ENCODE data around the gene CDK7. TPM values are rescaled to one million over a fixed set of nuclear protein-coding genes. Genes with fewer than 3 reads are reported as not detected.

The CDK7 gene
- total RNA-seq, 1 experiment from 2014 or later: 96.2 TPM

DNA sequence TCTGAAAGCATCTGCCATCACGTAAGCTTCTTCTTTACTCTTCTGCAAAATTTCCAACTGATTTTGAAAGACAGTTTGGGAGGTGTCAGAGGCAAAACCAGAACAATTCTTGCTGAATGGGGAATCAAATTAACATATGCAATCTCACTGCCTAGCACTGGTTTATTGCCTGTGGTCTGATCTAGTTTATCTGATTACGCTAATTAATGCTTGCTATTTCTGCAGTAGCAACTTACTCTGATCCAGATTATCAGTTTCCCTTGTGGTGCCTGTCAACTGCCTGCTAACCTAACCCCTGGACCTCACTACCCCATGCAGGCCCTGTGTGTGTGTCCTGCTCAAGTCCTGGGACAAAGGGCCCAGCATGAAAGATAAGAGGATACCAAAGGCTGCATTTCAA lies 57.6 kb downstream of the CDK7 start:
- DNase-seq (ENCODE audit: low spot score): no peak

DNA sequence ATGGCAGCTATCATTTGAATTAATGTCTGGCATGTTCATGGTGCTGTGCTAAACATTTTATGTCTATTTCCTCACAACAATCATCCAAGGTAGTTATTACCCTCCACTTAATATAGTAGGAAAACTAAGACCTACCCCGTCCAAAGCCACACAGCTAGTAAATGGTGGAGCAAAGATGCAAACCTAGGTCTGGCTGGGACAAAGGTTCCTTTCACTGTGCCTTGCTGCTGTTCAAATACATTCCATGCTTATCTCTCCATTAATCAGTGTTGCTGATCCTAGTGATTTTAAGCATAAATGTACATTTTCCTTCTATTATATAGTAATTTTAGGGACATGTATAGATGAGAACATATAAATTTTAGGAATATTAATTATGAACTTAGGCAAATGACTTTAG lies 59.2 kb downstream of the CDK7 start:
- DNase-seq (ENCODE audit: low spot score): no peak

DNA sequence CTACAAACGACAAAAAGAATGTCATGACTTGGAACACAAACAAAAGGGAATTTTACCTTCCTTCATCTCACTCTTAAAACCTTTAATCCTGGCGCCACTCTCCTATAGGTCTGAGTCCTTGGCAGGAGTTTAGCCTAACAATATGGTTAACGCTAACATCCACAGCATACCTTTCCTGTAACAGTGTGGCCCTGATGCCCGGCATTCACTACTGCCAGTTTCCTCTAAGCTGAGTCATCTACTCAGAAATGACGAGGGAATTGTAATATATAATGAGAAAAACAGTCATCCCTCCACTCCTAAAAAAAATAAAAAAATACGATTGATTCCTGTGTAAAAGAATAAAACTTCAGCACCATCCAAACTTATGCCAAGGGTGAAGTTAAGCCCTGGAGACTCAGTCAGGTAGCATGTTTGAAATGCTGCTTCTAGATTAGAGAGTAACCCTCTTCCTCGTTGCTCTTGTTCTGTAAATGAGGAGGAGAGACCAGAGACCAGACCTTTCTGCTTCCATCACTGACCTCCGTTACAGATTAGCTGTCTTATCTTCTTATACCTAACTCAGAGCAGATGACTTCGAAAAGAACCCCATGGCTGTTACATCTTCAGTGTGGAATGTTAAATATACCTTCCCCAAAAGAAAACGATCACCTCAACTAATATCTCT lies 60.5 kb downstream of the CDK7 start:
- DNase-seq (ENCODE audit: low spot score): peak; percentile 66

DNA sequence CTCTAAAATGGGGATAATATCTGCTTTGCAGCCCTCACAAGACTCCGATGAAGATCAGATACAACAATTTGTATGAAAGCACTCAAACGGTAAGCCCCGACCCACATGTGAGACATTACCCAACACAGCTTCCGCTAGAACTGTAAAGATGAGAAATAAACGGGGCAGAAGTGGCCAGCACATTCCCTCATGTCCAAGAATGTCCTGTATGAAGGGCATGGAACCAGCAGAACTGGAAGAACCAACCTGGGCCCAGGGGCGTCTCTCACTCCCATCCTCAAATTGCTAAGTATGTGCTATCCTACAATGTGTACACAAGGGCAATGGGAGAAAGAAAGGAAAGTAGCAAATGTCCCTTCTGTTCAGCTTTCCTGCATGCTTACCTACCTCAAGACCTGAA lies 64.9 kb downstream of the CDK7 start:
- DNase-seq (ENCODE audit: low spot score): no peak

DNA sequence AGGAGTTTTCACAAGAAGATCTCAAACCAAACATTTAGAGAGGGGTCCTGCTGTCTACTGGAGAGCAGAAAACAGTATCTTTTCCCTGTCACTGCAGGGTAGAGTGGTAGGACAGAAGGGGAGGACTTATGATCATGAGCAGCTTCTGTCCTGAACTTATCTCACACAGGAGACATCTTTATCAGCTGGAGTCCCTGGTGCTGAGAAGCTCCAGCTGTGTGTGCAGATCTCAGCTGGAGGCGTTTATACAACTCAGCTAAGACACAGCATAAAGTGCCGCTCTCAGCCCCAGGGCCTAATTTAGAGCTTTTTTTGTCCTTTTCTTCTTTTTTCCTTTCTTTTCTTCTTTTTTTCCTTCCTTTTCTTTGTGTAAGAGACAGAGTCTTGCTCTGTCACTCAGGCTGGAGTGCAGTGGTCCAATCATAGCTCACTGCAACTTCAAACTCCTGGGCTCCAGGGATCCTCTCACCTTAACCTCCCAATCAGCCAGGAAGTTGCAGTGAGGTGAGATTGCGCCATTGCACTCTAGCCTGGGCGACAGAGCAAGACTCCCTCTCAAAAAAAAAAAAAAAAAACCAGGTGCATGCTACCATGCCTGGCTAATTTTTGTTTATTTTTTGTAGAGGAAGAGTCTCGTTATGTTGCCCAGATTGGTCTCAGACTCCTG lies 66.0 kb downstream of the CDK7 start:
- DNase-seq (ENCODE audit: low spot score): no peak

DNA sequence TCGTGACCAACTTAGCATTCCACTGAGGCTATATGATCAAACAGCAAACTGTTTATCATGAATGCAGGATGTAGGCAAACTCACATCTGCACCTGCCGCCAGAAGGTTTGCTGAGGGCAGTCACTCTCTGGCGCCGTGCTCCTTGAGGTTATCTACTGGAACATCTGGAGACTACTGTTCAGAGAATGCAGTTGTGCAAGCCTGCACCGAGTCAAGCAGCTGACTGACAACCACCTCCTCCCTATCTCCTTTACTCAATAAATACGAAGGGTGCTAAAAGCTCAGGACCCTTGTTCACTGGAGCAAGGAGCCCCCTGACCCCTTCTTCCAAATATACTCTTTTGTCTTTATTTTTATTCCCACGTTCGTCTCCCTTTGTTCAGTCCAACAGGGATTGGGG lies 70.8 kb downstream of the CDK7 start:
- DNase-seq (ENCODE audit: low spot score): no peak

DNA sequence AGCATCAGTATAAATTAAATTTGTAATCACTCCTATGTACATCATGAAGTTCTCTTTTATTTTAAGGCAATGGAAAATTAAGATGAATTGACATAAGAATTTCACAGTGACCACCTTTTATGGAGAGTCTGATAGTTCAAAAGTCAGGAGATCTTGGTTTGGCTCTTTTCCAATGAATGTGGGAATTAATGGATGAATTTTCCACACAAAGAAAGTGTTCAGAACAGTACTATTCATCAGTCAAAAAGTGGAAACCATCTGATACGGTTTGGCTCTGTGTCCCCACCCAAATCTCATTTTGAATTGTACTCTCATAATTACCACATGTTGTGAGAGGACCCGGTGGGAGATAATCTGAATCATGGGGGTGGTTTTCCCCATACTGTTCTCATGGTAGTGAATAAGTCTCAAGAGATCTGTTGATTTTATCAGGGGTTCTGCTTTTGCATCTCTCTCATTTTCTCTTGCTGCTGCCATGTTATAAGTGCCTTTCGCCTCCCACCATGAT lies 73.4 kb downstream of the CDK7 start:
- DNase-seq (ENCODE audit: low spot score): no peak

DNA sequence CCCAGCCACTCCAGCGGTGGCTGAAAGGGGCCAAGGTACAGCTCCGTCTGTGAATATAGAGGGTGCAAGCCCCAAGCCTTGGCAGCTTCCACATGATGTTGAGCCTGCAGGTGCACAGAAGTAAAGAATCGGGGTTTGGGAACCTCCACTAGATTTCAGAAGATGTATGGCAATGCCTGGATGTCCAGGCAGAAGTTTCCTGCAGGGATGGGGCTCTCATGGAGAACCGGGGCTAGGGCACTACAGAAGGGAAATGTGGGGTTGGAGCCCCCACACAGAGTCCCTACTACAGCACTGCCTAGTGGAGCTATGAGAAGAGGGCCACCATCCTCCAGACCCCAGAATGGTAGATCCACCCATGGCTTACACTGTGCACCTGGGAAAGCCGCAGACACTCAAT lies 74.7 kb downstream of the CDK7 start:
- DNase-seq (ENCODE audit: low spot score): no peak

DNA sequence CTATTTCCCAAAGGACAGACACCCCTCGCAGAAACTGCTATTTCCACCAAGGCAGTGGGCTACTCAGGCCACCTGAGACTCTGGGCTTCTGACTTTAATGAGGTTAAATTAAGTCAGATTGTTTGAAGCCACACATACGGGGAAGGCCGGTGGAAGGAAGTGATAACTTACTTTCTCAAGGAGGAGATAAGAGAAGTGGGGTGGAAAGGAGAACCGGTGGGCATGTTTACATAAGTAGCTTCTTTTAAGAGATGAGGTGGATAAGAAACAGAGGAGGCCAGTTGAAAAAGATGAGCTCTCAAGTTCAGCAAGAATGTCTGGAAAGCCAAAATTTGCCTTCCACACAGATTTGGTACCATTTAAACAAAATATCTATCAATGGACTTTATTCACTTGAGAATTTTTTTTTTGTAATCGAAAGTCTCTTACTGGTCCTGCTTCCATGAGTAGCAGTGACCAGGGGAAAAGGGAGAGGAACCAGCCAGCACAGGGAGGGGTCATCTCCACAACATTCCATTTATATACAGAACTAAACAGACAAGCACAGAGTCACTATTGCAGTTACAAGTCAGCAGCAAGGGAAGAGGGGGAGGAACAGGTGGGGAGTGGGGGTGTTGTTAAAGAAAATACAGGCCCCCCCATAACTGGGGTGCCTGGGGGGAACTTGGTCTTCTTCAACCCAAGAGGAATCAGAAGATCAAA lies 77.9 kb downstream of the CDK7 start:
- no peak for DNase-seq (ENCODE audit: low spot score)

DNA sequence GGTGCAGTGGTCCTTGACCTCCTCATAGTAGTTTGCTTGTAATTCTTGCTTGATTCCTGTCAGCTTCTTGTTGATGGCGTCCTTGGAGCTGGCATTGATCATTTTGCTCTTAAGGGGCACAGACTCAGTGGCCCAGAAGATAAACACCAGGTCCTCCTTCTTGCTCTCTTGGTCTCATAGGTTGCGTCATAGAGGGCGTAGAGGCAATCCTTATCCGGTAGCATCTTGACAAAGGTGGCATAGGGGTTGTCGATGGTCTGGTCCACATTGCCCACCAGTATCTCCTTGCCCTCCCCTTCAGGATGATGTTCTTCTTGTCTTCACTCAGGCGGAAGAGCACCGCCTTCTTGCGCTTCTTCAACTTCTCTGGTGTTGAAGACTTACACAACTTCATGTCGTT lies 78.7 kb downstream of the CDK7 start:
- no peak for DNase-seq (ENCODE audit: low spot score)

DNA sequence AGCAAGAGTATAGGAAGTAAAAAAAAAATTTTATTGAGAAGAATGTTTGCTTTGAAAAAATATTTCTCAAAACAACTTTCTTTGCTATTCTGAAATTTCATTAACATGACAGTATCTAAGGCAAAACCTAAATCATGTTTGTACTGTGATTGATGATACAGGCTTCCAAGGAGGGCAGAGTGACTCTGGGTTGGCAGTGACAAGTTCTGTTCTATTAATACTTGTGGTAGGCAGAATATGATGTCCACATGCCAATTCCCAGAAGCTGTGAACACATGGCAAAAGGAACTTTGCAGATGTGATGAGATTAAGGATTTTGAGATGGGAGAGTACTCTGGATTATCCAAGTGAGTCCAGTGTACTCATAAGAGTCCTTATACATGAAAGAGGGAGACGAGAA lies 81.3 kb downstream of the CDK7 start:
- no peak for DNase-seq (ENCODE audit: low spot score)

DNA sequence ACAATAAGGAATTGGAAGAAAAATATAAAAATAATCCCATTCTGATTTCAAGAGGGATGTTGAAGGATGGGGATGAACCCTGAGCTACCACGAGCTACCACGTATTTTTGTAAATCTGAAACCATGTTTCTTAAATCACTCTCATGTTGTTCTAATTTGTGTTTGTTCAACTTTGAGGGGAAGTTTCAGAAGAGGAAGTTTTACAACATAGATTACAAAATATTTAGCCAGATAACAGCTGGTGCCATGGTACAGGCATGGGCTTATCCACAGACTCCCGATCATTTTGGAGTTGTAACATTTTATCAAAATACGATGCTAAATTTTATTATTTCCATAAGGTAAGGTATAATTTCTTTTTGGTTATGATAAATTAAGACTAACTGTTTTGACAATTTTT lies 82.7 kb downstream of the CDK7 start:
- no peak for DNase-seq (ENCODE audit: low spot score)

DNA sequence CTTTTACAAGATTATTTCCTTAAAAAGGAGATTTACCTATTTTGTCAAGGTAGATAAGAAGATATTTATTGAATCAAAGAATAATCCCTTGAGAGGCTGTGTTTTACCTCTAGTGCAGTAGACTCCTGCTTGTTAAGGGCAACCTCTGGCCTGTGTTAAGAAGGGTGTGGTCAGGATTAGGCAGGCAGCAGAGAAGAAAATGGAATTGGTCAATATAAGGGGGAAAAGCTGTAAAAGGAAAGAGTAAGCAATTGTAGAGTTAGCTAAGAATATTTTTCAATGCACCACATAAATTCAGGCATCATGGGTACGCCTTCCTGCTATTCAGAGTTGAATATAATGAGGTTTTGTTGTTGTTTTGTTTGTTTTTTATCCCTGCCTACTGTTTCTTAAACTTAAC lies 91.7 kb downstream of the CDK7 start:
- DNase-seq (ENCODE audit: low spot score): no peak

Other genes with a start within 250 kb of the CDK7 start
- 88.0 and 93.4 TPM in 2 replicates for gene SLC30A5, start 140.9 kb upstream of the CDK7 start, total RNA-seq (2014; rRNA removed; shearing (Covaris generic))
- 418 and 458 TPM in 2 replicates for gene CCNB1, start 67.7 kb upstream of the CDK7 start, total RNA-seq (2014; rRNA removed; shearing (Covaris generic))
- 87.3 and 102 TPM in 2 replicates for gene CENPH, start 45.3 kb upstream of the CDK7 start, total RNA-seq (2014; rRNA removed; shearing (Covaris generic))
- 3.5 and 6.6 TPM in 2 replicates for gene CCDC125, start 97.9 kb downstream of the CDK7 start, total RNA-seq (2014; rRNA removed; shearing (Covaris generic))
- 55.5 and 79.6 TPM in 2 replicates for gene AK6, start 134.6 kb downstream of the CDK7 start, total RNA-seq (2014; rRNA removed; shearing (Covaris generic))
- 120 and 139 TPM in 2 replicates for gene TAF9, start 134.6 kb downstream of the CDK7 start, total RNA-seq (2014; rRNA removed; shearing (Covaris generic))
- 38.5 and 44.9 TPM in 2 replicates for gene RAD17, start 134.9 kb downstream of the CDK7 start, total RNA-seq (2014; rRNA removed; shearing (Covaris generic))
- gene MARVELD2, start 180.2 kb downstream of the CDK7 start, total RNA-seq (2014; rRNA removed; shearing (Covaris generic)): not detected in 2 replicates